Trophoblast cell (in vitro differentiated cells and primary cell): ENCODE results near the gene ANP32E.

Experiments used
- DNase-seq, 2 donors: peaks; one replicate each; pipeline ENCODE4 v3.0.0-alpha.2; 2016
- H2AFZ ChIP-seq: 2 replicates; pipeline ENCODE4 v1.6.1; 2013; ENCODE audit warnings: low read length, moderate library complexity, mild to moderate bottlenecking; ENCODE audit not compliant: insufficient read depth, poor library complexity
- H2AK5ac ChIP-seq: 2 replicates; pipeline ENCODE4 v1.6.1; 2013; ENCODE audit warnings: mild to moderate bottlenecking, low read length
- H2BK120ac ChIP-seq: 2 replicates; pipeline ENCODE4 v1.6.1; 2013; ENCODE audit warnings: low read length, mild to moderate bottlenecking, moderate library complexity; ENCODE audit not compliant: insufficient read depth, poor library complexity
- H2BK12ac ChIP-seq: 2 replicates; pipeline ENCODE4 v1.6.1; 2013; ENCODE audit warnings: mild to moderate bottlenecking, low read length, moderate library complexity
- H2BK5ac ChIP-seq: 2 replicates; pipeline ENCODE4 v1.6.1; 2013; ENCODE audit warnings: low read length, low read depth, moderate library complexity, mild to moderate bottlenecking; ENCODE audit not compliant: poor library complexity
- H3K14ac ChIP-seq: 2 replicates; pipeline ENCODE4 v1.6.1; 2013; ENCODE audit warnings: mild to moderate bottlenecking, low read length
- H3K18ac ChIP-seq: 2 replicates; pipeline ENCODE4 v1.6.1; 2013; ENCODE audit warnings: mild to moderate bottlenecking, low read length
- H3K23ac ChIP-seq: 2 replicates; pipeline ENCODE4 v1.6.1; 2013; ENCODE audit warnings: low read length
- H3K27ac ChIP-seq: 2 replicates; pipeline ENCODE4 v1.5.1; 2013; ENCODE audit warnings: low read depth, mild to moderate bottlenecking, inconsistent platforms, low read length, moderate library complexity
- H3K27me3 ChIP-seq: 2 replicates; pipeline ENCODE4 v1.6.1; 2013; ENCODE audit warnings: inconsistent platforms, mild to moderate bottlenecking, low read length, moderate library complexity; ENCODE audit not compliant: insufficient read depth
- H3K36me3 ChIP-seq, 2 experiments: 1 replicate in 1 of 2; 2 replicates in 1 of 2; pipeline ENCODE4 v1.6.1; 2013; ENCODE audit warnings: low read length in 2 of 2, mild to moderate bottlenecking in 2 of 2, moderate library complexity in 1 of 2; ENCODE audit not compliant: insufficient read depth in 2 of 2, control insufficient read depth in 1 of 2
- H3K4ac ChIP-seq: 2 replicates; pipeline ENCODE4 v1.6.1; 2013; ENCODE audit warnings: low read depth, mild to moderate bottlenecking, low read length, moderate library complexity
- H3K4me1 ChIP-seq, 2 experiments: 1 replicate in 1 of 2; 2 replicates in 1 of 2; pipeline ENCODE4 v1.6.1; 2013; ENCODE audit warnings: low read length in 2 of 2, mild to moderate bottlenecking in 2 of 2, moderate library complexity in 1 of 2; ENCODE audit not compliant: insufficient read depth in 2 of 2, control insufficient read depth in 1 of 2
- H3K4me2 ChIP-seq: 2 replicates; pipeline ENCODE4 v1.6.1; 2013; ENCODE audit warnings: inconsistent platforms, mild to moderate bottlenecking, low read length, moderate library complexity
- H3K4me3 ChIP-seq: 2 replicates; pipeline ENCODE4 v1.5.1; 2013; ENCODE audit warnings: mild to moderate bottlenecking, low read depth, low read length, inconsistent platforms
- H3K79me1 ChIP-seq: one replicate; pipeline ENCODE4 v1.6.1; 2013; ENCODE audit warnings: low read length
- H3K79me2 ChIP-seq: 2 replicates; pipeline ENCODE4 v1.6.1; 2013; ENCODE audit warnings: low read length, mild to moderate bottlenecking; ENCODE audit not compliant: control insufficient read depth, insufficient read depth, poor library complexity
- H3K9ac ChIP-seq: 2 replicates; pipeline ENCODE4 v1.6.1; 2013; ENCODE audit warnings: mild to moderate bottlenecking, low read length
- H3K9me3 ChIP-seq: 2 replicates; pipeline ENCODE4 v1.6.1; 2013; ENCODE audit warnings: low read depth, mild to moderate bottlenecking, control low read depth, inconsistent platforms, low read length; ENCODE audit not compliant: insufficient read depth
- H4K12ac ChIP-seq: 2 replicates; pipeline ENCODE4 v1.6.1; 2013; ENCODE audit warnings: low read depth, mild to moderate bottlenecking, low read length, moderate library complexity
- H4K8ac ChIP-seq: 2 replicates; pipeline ENCODE4 v1.6.1; 2013; ENCODE audit warnings: low read depth, mild to moderate bottlenecking, low read length, moderate library complexity
- H4K91ac ChIP-seq: one replicate; pipeline ENCODE4 v1.6.1; 2013; ENCODE audit warnings: low read depth, mild to moderate bottlenecking, low read length, moderate library complexity
- WGBS: extraction: QIAGEN DNeasy Blood & Tissue Kit; methylation state at CpG from one replicate; pipeline ENCODE4 v1.1.7; 2013; ENCODE audit warnings: missing lambda C conversion rate; ENCODE audit not compliant: insufficient read length, insufficient coverage; ENCODE audit errors: extremely low coverage; 5-methylcytosine and 5-hydroxymethylcytosine counted together

Gene ANP32E

GRCh38 chr1:150196417-150196816, 39.5 kb downstream of the ANP32E start:
- H3K14ac ChIP-seq: no peak overlapping the region
- H3K4me2 ChIP-seq: no peak overlapping the region
- no peak overlapping the region for H2BK5ac ChIP-seq
- H2BK12ac ChIP-seq: no peak overlapping the region
- H3K9me3 ChIP-seq: peaks cover 2% of the 10 kb centered on the region
- no peak overlapping the region for H4K12ac ChIP-seq
- no peak overlapping the region for H3K18ac ChIP-seq
- no peak overlapping the region for H3K27ac ChIP-seq
- no peak overlapping the region for H4K8ac ChIP-seq
- no CpG with 5 or more reads among the region's 1 CpG for WGBS
- no peak overlapping the region for H4K91ac ChIP-seq
- H3K36me3 ChIP-seq: no peaks in the 10 kb centered on the region
- H2AK5ac ChIP-seq: no peak overlapping the region
- H3K79me1 ChIP-seq: peaks cover 13% of the 10 kb centered on the region
- peaks cover 7 to 8% of the 10 kb centered on the region in 2 experiments for H3K4me1 ChIP-seq
- H3K27me3 ChIP-seq: no peaks in the 10 kb centered on the region
- H3K4ac ChIP-seq: no peak overlapping the region
- H3K79me2 ChIP-seq: no peaks in the 10 kb centered on the region
- no peak overlapping the region for H2BK120ac ChIP-seq
- no peak overlapping the region for H2AFZ ChIP-seq
- no peak overlapping the region for H3K9ac ChIP-seq
- H3K23ac ChIP-seq: no peak overlapping the region
- DNase-seq: no peak
- H3K4me3 ChIP-seq: no peak overlapping the region

- Histone ChIP-seq H3K79me1 (peaks cover 21% of the 10 kb centered on the region), H3K4me3 (no peak overlapping the region), H2BK5ac (peak overlapping the region; percentile 27), H2BK12ac (peak overlapping the region; percentile 27), H3K18ac (no peak overlapping the region), H4K12ac (no peak overlapping the region), H3K27me3 (no peaks in the 10 kb centered on the region), H3K4me1 (peaks cover 7 to 8% of the 10 kb centered on the region in 2 experiments), H3K23ac (no peak overlapping the region), H3K4ac (no peak overlapping the region), H4K91ac (peak overlapping the region; percentile 42), H4K8ac (no peak overlapping the region), H3K27ac (peak overlapping the region; percentile 83), H3K4me2 (no peak overlapping the region), H2BK120ac (peak overlapping the region; percentile 30), H3K9me3 (peaks cover 2% of the 10 kb centered on the region), H2AFZ (no peak overlapping the region), H3K9ac (no peak overlapping the region), H3K14ac (peak overlapping the region; percentile 42), H3K79me2 (peaks cover 2% of the 10 kb centered on the region), H3K36me3 (peaks cover 0 to 2% of the 10 kb centered on the region in 2 experiments), H2AK5ac (no peak overlapping the region)
- no CpG with 5 or more reads among the region's 4 CpGs for WGBS
- DNase-seq: peak; percentile 39 to 77
Measured at GRCh38 chr1:150194381-150195031, 41.4 kb downstream of the ANP32E start.

- WGBS: no CpG with 5 or more reads among the region's 2 CpGs
- Histone ChIP-seq H3K27me3 (no peaks in the 10 kb centered on the region), H3K9me3 (peaks cover 2% of the 10 kb centered on the region), H3K79me1 (peaks cover 23% of the 10 kb centered on the region), H3K36me3 (peaks cover 0 to 2% of the 10 kb centered on the region in 2 experiments), H2BK12ac (no peak overlapping the region), H3K4me2 (no peak overlapping the region), H3K79me2 (peaks cover 2% of the 10 kb centered on the region), H3K23ac (no peak overlapping the region), H3K4me3 (no peak overlapping the region), H3K4me1 (peaks cover 8 to 9% of the 10 kb centered on the region in 2 experiments), H2AFZ (no peak overlapping the region), H2BK120ac (peak overlapping the region; percentile 86), H4K8ac (no peak overlapping the region), H3K27ac (peak overlapping the region; percentile 75), H3K14ac (no peak overlapping the region), H4K91ac (peak overlapping the region; percentile 80), H3K18ac (no peak overlapping the region), H4K12ac (no peak overlapping the region), H2BK5ac (peak overlapping the region; percentile 88), H3K9ac (no peak overlapping the region), H3K4ac (no peak overlapping the region), H2AK5ac (no peak overlapping the region)
- DNase-seq: peak; percentile 58 to 91
Measured at GRCh38 chr1:150192012-150192411, 43.9 kb downstream of the ANP32E start.

GRCh38 chr1:150187560-150187931, 48.4 kb downstream of the ANP32E start:
- peak overlapping the region; percentile 62 for H2BK120ac ChIP-seq
- peaks cover 3 to 5% of the 10 kb centered on the region in 2 experiments for H3K4me1 ChIP-seq
- H3K18ac ChIP-seq: no peak overlapping the region
- H3K4me3 ChIP-seq: no peak overlapping the region
- H4K8ac ChIP-seq: peak overlapping the region; percentile 74
- H4K12ac ChIP-seq: no peak overlapping the region
- H2BK12ac ChIP-seq: peak overlapping the region; percentile 92
- H3K14ac ChIP-seq: no peak overlapping the region
- peaks cover 14% of the 10 kb centered on the region for H3K79me1 ChIP-seq
- no peaks in the 10 kb centered on the region for H3K27me3 ChIP-seq
- H2AFZ ChIP-seq: no peak overlapping the region
- H3K4me2 ChIP-seq: no peak overlapping the region
- no peak overlapping the region for H4K91ac ChIP-seq
- H2AK5ac ChIP-seq: peak overlapping the region; percentile 88
- no CpG with 5 or more reads among the region's 3 CpGs for WGBS
- no peak overlapping the region for H3K9ac ChIP-seq
- peaks cover 2% of the 10 kb centered on the region for H3K9me3 ChIP-seq
- H2BK5ac ChIP-seq: peak overlapping the region; percentile 52
- no peak overlapping the region for H3K23ac ChIP-seq
- H3K4ac ChIP-seq: no peak overlapping the region
- H3K36me3 ChIP-seq: peaks cover 0 to 2% of the 10 kb centered on the region in 2 experiments
- H3K27ac ChIP-seq: no peak overlapping the region
- DNase-seq: no peak
- peaks cover 2% of the 10 kb centered on the region for H3K79me2 ChIP-seq
